ES-I3 (cell line): Measurements from ENCODE around the gene MCTP2.

ENCODE experiments used
- H3K36me3 ChIP-seq: 2 replicates; pipeline ENCODE4 v1.6.1; 2013; ENCODE audit warnings: mild to moderate bottlenecking, low read length, control low read depth, moderate library complexity; ENCODE audit not compliant: insufficient read depth
- H3K4me1 ChIP-seq: 2 replicates; pipeline ENCODE4 v1.6.1; 2013; ENCODE audit warnings: mild to moderate bottlenecking, control low read depth, low read length; ENCODE audit not compliant: insufficient read depth
- H3K9ac ChIP-seq: 2 replicates; pipeline ENCODE4 v1.6.1; 2013; ENCODE audit warnings: low read depth, mild to moderate bottlenecking, low read length, moderate library complexity
- H3K9me3 ChIP-seq: 2 replicates; pipeline ENCODE4 v1.6.1; 2013; ENCODE audit warnings: mild to moderate bottlenecking, low read length, moderate library complexity; ENCODE audit not compliant: control insufficient read depth, insufficient read depth

Gene MCTP2

GRCh38 chr15:94353488-94353820 lies 122.1 kb downstream of the MCTP2 start:
- H3K36me3 ChIP-seq, result no peaks in the 10 kb centered on the region
- H3K9ac ChIP-seq, result no peak overlapping the region
- no peaks in the 10 kb centered on the region for H3K9me3 ChIP-seq
- H3K4me1 ChIP-seq, result no peaks in the 10 kb centered on the region

- Histone ChIP-seq H3K4me1 (no peaks in the 10 kb centered on the region), H3K9ac (no peak overlapping the region), H3K36me3 (no peaks in the 10 kb centered on the region), H3K9me3 (no peaks in the 10 kb centered on the region)
These were observed 123.3 kb downstream of the MCTP2 start for GRCh38 chr15:94354655-94355054.

- Histone ChIP-seq H3K4me1 (no peaks in the 10 kb centered on the region), H3K9me3 (no peaks in the 10 kb centered on the region), H3K36me3 (no peaks in the 10 kb centered on the region), H3K9ac (no peak overlapping the region)
These were observed 128.4 kb downstream of the MCTP2 start for GRCh38 chr15:94359716-94360115.

- Histone ChIP-seq H3K9me3 (no peaks in the 10 kb centered on the region), H3K4me1 (no peaks in the 10 kb centered on the region), H3K9ac (no peak overlapping the region), H3K36me3 (no peaks in the 10 kb centered on the region)
These were observed 128.9 kb downstream of the MCTP2 start for GRCh38 chr15:94360251-94360685.

GRCh38 chr15:94362385-94363092 lies 131.2 kb downstream of the MCTP2 start:
- no peaks in the 10 kb centered on the region for H3K4me1 ChIP-seq
- no peaks in the 10 kb centered on the region for H3K9me3 ChIP-seq
- no peaks in the 10 kb centered on the region for H3K36me3 ChIP-seq
- no peak overlapping the region for H3K9ac ChIP-seq

GRCh38 chr15:94363382-94363781 lies 132.0 kb downstream of the MCTP2 start:
- Histone ChIP-seq H3K4me1 (no peaks in the 10 kb centered on the region; the same call in 1 of the 2 replicates), H3K9ac (no peak overlapping the region), H3K9me3 (no peaks in the 10 kb centered on the region), H3K36me3 (no peaks in the 10 kb centered on the region)

- Histone ChIP-seq H3K4me1 (peaks cover 5% of the 10 kb centered on the region; the same call in 1 of the 2 replicates), H3K9ac (no peak overlapping the region), H3K9me3 (no peaks in the 10 kb centered on the region), H3K36me3 (no peaks in the 10 kb centered on the region)
These were observed 135.4 kb downstream of the MCTP2 start for GRCh38 chr15:94366781-94367180.

- Histone ChIP-seq H3K4me1 (peaks cover 5% of the 10 kb centered on the region; the same call in 1 of the 2 replicates), H3K9ac (no peak overlapping the region), H3K36me3 (no peaks in the 10 kb centered on the region), H3K9me3 (no peaks in the 10 kb centered on the region)
These were observed 136.6 kb downstream of the MCTP2 start for GRCh38 chr15:94367726-94368535.

GRCh38 chr15:94370206-94370935 lies 139.0 kb downstream of the MCTP2 start:
- Histone ChIP-seq H3K9ac (no peak overlapping the region), H3K9me3 (no peaks in the 10 kb centered on the region), H3K36me3 (no peaks in the 10 kb centered on the region), H3K4me1 (peaks cover 5% of the 10 kb centered on the region; the same call in 1 of the 2 replicates)

- no peaks in the 10 kb centered on the region for H3K36me3 ChIP-seq
- H3K9ac ChIP-seq, result no peak overlapping the region
- no peaks in the 10 kb centered on the region for H3K9me3 ChIP-seq
- peaks cover 5% of the 10 kb centered on the region; the same call in 1 of the 2 replicates for H3K4me1 ChIP-seq
These were observed 139.6 kb downstream of the MCTP2 start for GRCh38 chr15:94370936-94371285.

GRCh38 chr15:94372821-94373220 lies 141.5 kb downstream of the MCTP2 start:
- Histone ChIP-seq H3K4me1 (peaks cover 5% of the 10 kb centered on the region; the same call in 1 of the 2 replicates), H3K9ac (no peak overlapping the region), H3K36me3 (no peaks in the 10 kb centered on the region), H3K9me3 (no peaks in the 10 kb centered on the region)

- Histone ChIP-seq H3K9ac (no peak overlapping the region), H3K36me3 (no peaks in the 10 kb centered on the region), H3K4me1 (no peaks in the 10 kb centered on the region), H3K9me3 (no peaks in the 10 kb centered on the region)
These were observed 144.6 kb downstream of the MCTP2 start for GRCh38 chr15:94375997-94376396.

- Histone ChIP-seq H3K9me3 (no peaks in the 10 kb centered on the region), H3K9ac (no peak overlapping the region), H3K4me1 (no peaks in the 10 kb centered on the region), H3K36me3 (no peaks in the 10 kb centered on the region)
These were observed 148.6 kb downstream of the MCTP2 start for GRCh38 chr15:94379986-94380385.

- Histone ChIP-seq H3K4me1 (no peaks in the 10 kb centered on the region), H3K36me3 (no peaks in the 10 kb centered on the region), H3K9ac (no peak overlapping the region), H3K9me3 (no peaks in the 10 kb centered on the region)
These were observed 149.4 kb downstream of the MCTP2 start for GRCh38 chr15:94380798-94381197.
